Ishikawa (cell line): Measurements from ENCODE around the gene EIPR1.

Experiments used
- CEBPB ChIP-seq: IDR thresholded peaks from 2 replicates; pipeline ENCODE4 v1.6.1; 2012
- EGR1 ChIP-seq: IDR thresholded peaks from 2 replicates; pipeline ENCODE4 v1.6.1; 2012
- EP300 ChIP-seq: IDR thresholded peaks from 2 replicates; pipeline ENCODE4 v1.6.1; 2012; ENCODE audit warnings: borderline replicate concordance
- RAD21 ChIP-seq: IDR thresholded peaks from 2 replicates; pipeline ENCODE4 v1.6.1; 2012; ENCODE audit warnings: low read depth
- TAF1 ChIP-seq: IDR thresholded peaks from 2 replicates; pipeline ENCODE4 v1.6.1; 2012; ENCODE audit warnings: low read depth, mild to moderate bottlenecking
- USF1 ChIP-seq: IDR thresholded peaks from 2 replicates; pipeline ENCODE4 v1.6.1; 2012
- ZBTB7A ChIP-seq: IDR thresholded peaks from 2 replicates; pipeline ENCODE4 v1.6.1; 2012; ENCODE audit warnings: low read depth
- TF ChIP-seq, protein P1 (sequence below): IDR thresholded peaks from 2 replicates; pipeline ENCODE4 v1.6.1; 2012; ENCODE audit warnings: low read depth, mild to moderate bottlenecking
- TF ChIP-seq, protein P2 (sequence below): IDR thresholded peaks from 2 replicates; pipeline ENCODE4 v1.6.1; 2012

GRCh38 chr2:3379647-3380534 is 2.3 kb upstream of the EIPR1 start, which contains the start of gene TRAPPC12:
- TF ChIP-seq TAF1: peak; percentile 85
- no peak for TF ChIP-seq USF1
- TF ChIP-seq, protein P1, sequence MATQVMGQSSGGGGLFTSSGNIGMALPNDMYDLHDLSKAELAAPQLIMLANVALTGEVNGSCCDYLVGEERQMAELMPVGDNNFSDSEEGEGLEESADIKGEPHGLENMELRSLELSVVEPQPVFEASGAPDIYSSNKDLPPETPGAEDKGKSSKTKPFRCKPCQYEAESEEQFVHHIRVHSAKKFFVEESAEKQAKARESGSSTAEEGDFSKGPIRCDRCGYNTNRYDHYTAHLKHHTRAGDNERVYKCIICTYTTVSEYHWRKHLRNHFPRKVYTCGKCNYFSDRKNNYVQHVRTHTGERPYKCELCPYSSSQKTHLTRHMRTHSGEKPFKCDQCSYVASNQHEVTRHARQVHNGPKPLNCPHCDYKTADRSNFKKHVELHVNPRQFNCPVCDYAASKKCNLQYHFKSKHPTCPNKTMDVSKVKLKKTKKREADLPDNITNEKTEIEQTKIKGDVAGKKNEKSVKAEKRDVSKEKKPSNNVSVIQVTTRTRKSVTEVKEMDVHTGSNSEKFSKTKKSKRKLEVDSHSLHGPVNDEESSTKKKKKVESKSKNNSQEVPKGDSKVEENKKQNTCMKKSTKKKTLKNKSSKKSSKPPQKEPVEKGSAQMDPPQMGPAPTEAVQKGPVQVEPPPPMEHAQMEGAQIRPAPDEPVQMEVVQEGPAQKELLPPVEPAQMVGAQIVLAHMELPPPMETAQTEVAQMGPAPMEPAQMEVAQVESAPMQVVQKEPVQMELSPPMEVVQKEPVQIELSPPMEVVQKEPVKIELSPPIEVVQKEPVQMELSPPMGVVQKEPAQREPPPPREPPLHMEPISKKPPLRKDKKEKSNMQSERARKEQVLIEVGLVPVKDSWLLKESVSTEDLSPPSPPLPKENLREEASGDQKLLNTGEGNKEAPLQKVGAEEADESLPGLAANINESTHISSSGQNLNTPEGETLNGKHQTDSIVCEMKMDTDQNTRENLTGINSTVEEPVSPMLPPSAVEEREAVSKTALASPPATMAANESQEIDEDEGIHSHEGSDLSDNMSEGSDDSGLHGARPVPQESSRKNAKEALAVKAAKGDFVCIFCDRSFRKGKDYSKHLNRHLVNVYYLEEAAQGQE: no peak
- no peak for TF ChIP-seq EP300
- no peak for TF ChIP-seq EGR1
- TF ChIP-seq RAD21: no peak
- TF ChIP-seq, protein P2, sequence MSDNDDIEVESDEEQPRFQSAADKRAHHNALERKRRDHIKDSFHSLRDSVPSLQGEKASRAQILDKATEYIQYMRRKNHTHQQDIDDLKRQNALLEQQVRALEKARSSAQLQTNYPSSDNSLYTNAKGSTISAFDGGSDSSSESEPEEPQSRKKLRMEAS: peak; percentile 50; the same call in 1 of the 2 replicates
- peak; percentile 91; the same call in 1 of the 2 replicates for TF ChIP-seq ZBTB7A
- TF ChIP-seq CEBPB: no peak
